Measurements from ENCODE around the gene CADM1.

GRCh38 chr11:115528225-115528624 lies 24.0 kb upstream of the CADM1 start:
- peak; percentile 9 for TF ChIP-seq CTCF (IDR thresholded peaks at IDR 0.05; ENCODE audit: poor library complexity)
- TF ChIP-seq EZH2 (IDR thresholded peaks at IDR 0.05; ENCODE audit: borderline replicate concordance): no peak
- no peak for TF ChIP-seq EZH2phosphoT487 (IDR thresholded peaks at IDR 0.05; ENCODE audit: low read depth, severe bottlenecking, unreplicated experiment)
